NCI-H345 treated with DMSO at 0.1 percent for 48 hours (cell line): ENCODE measurements around the gene COASY.
"Not testable (repeated sequence)": the region's sequence is repeated elsewhere in the genome, so short reads cannot be mapped to it uniquely, and the experiment has no call there.

Source experiments
- DNase-seq: peaks from one replicate; lab custom pipeline; 2025; ENCODE audit not compliant: unreplicated experiment; lab: John Stamatoyannopoulos, UW

The COASY gene

DNA sequence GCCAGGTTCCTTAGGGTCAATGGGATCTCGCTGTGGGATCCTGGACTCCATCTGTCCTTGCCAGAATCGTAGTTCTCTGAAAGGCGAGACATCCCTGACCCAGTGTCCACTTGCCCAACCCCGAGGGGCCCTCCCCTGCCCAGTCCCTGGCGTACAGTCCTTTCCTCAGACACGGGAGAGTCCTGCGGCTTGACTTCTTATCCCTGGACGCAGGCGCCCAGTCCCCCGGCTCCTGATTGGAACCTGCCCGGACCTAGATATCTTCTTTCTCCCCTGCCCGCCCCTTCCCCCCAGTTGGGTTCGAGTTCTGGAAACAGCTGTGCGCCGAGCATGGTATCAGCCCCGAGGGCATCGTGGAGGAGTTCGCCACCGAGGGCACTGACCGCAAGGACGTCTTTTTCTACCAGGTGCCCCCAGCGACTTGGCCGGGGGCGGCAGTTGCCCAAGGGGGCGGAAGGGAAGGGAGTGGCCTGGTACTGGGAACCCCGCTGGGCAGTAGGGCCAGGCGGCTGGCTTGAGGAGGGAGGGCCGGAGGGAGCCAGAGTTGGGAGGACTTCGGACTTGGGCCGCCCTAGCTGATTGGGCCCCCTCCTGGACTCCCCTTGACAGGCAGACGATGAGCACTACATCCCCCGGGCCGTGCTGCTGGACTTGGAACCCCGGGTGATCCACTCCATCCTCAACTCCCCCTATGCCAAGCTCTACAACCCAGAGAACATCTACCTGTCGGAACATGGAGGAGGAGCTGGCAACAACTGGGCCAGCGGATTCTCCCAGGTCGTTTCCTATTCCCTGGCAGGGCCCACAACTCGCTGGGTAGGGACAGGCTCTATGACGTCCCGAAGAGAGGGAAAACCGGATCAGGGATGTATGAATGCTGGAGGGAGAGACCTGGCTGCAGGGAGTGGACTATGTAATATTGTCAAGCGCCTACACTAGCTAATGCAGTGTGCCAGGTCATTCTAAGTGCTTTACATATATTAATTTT, 48.2 kb downstream of the COASY start:
- not testable (repeated sequence) for DNase-seq

DNA sequence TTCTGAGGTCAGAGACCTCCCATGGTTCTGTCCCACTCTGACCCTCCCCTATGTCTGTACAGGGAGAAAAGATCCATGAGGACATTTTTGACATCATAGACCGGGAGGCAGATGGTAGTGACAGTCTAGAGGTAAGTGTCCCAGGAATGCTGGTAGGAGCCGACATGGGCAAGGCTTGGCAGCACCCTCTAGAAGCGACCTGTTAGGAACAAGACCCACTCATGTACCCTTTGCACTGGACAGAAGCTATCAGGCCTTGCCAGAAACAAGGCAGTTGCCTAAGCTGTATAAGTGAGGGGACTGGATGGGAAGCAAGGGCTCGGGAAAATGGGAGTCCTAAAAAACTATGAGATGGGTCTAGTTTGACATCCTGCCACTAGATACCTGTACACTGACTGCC, 50.1 kb downstream of the COASY start:
- no peak for DNase-seq

GRCh38 chr17:42613699-42614295, 51.8 kb downstream of the COASY start:
- DNase-seq, result no peak
